Kidney epithelial cell (primary cell): ENCODE measurements around the gene DOCK9. TPM values are rescaled to one million over a fixed set of nuclear protein-coding genes. Genes with fewer than 3 reads are reported as not detected.

Source experiments
- DNase-seq: peaks from one replicate; pipeline ENCODE4 v3.0.0-alpha.2; 2010; ENCODE audit warnings: low read depth
- H3K27me3 ChIP-seq: 2 replicates; pipeline ENCODE4 v1.6.0; 2011; ENCODE audit warnings: low read length; ENCODE audit not compliant: control insufficient read depth, insufficient read depth
- H3K36me3 ChIP-seq: 2 replicates; pipeline ENCODE4 v1.5.1; 2011; ENCODE audit warnings: low read length; ENCODE audit not compliant: control insufficient read depth, insufficient read depth
- H3K4me3 ChIP-seq: 2 replicates; pipeline ENCODE4 v1.5.1; 2011; ENCODE audit warnings: low read depth, mild to moderate bottlenecking, control low read depth, low read length
- total RNA-seq: library from RNA; depleted of rRNA; stranded (reverse); fragments of >200 nt; gene quantifications from 2 replicates; pipeline ENCODE4 v1.2.3, GENCODE V29; 2015
- TF ChIP-seq, protein P1 (sequence below): IDR thresholded peaks from 2 replicates; pipeline ENCODE4 v1.5.1; 2011; ENCODE audit warnings: mild to moderate bottlenecking, moderate library complexity, low read length, control low read depth, inconsistent platforms; ENCODE audit not compliant: insufficient read depth, poor library complexity, severe bottlenecking

The DOCK9 gene
- total RNA-seq, 1 donor from 2014 or later = 226 TPM

DNA sequence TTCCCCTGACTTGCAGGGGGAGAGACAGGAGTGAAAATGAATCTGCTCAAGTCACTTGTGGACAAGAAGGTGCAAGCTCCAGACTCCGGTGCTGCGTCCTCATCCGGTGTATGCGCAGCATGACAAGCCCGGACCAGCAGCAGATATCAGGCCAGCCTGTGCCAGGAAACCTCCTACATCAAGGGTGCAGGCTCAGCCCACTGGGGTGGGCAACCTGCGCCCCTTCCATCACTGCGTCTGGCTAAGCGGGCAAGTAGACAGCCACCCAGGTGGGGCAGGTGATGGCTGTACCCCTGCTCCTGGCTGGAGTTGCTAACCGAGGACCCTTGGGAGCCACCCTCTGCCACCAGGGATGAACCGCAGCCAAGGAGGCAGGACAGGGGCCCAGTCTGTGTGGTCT is 192.5 kb downstream of the DOCK9 start:
- no peak overlapping the region for H3K4me3 ChIP-seq
- no peak for DNase-seq
- peaks cover 2% of the 10 kb centered on the region for H3K27me3 ChIP-seq
- TF ChIP-seq, protein P1, sequence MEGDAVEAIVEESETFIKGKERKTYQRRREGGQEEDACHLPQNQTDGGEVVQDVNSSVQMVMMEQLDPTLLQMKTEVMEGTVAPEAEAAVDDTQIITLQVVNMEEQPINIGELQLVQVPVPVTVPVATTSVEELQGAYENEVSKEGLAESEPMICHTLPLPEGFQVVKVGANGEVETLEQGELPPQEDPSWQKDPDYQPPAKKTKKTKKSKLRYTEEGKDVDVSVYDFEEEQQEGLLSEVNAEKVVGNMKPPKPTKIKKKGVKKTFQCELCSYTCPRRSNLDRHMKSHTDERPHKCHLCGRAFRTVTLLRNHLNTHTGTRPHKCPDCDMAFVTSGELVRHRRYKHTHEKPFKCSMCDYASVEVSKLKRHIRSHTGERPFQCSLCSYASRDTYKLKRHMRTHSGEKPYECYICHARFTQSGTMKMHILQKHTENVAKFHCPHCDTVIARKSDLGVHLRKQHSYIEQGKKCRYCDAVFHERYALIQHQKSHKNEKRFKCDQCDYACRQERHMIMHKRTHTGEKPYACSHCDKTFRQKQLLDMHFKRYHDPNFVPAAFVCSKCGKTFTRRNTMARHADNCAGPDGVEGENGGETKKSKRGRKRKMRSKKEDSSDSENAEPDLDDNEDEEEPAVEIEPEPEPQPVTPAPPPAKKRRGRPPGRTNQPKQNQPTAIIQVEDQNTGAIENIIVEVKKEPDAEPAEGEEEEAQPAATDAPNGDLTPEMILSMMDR = no peak
- no peaks in the 10 kb centered on the region for H3K36me3 ChIP-seq

DNA sequence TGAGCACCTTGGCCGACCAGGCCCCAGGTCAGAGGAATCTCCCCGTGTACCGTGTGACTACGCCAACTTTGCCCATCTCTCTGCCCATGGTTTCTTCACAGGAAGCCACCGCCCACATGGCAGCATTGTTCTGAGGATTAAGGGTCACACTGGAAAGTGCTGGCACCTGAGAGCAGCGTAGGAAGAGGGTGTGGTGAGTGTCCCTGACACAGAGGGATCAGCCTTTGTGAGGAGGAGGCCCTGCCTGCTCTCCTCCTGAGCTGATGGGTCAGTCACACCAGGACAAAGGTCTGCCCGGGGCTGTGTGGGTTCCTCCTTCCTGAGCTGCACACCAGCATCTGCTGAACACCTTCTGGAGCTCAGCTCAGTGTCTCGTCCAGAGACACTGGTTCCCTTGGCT is 193.2 kb downstream of the DOCK9 start:
- Histone ChIP-seq H3K4me3 (no peak overlapping the region), H3K27me3 (peaks cover 2% of the 10 kb centered on the region), H3K36me3 (no peaks in the 10 kb centered on the region)
- no peak for DNase-seq
- TF ChIP-seq, protein P1 = no peak

- Histone ChIP-seq H3K36me3 (no peaks in the 10 kb centered on the region), H3K4me3 (no peak overlapping the region), H3K27me3 (peaks cover 2% of the 10 kb centered on the region)
- TF ChIP-seq, protein P1 = no peak
- DNase-seq = no peak
Observed at GRCh38 chr13:98783856-98784478, 193.9 kb downstream of the DOCK9 start.

DNA sequence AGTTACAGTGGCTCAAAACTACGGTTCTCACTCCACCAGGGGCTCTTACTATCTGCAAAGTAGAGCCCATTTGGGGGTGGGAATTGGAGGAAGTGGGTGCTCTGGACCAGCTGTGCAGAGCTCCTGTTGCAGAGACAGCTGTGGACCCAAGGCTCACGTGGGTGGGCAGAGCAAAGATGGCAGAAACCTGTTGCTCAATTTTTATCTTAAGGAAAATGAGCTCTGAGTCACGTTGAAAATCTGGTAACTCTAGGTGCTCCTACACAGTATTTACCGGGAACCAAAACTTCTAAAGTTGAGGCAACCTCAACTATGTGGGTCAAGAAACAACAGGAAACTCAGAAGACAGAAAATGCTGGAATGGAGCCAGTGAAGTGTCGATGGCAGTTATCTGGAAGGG is 195.2 kb downstream of the DOCK9 start:
- no peak for DNase-seq
- TF ChIP-seq, protein P1 = no peak

GRCh38 chr13:98781905-98782304 is 196.0 kb downstream of the DOCK9 start:
- H3K36me3 ChIP-seq = no peaks in the 10 kb centered on the region
- DNase-seq = no peak
- TF ChIP-seq, protein P1 = no peak

More for the DNA sequence above, 195.2 kb downstream of the DOCK9 start:
- peaks cover 2% of the 10 kb centered on the region for H3K27me3 ChIP-seq
- no peaks in the 10 kb centered on the region for H3K36me3 ChIP-seq
- no peak overlapping the region for H3K4me3 ChIP-seq

DNA sequence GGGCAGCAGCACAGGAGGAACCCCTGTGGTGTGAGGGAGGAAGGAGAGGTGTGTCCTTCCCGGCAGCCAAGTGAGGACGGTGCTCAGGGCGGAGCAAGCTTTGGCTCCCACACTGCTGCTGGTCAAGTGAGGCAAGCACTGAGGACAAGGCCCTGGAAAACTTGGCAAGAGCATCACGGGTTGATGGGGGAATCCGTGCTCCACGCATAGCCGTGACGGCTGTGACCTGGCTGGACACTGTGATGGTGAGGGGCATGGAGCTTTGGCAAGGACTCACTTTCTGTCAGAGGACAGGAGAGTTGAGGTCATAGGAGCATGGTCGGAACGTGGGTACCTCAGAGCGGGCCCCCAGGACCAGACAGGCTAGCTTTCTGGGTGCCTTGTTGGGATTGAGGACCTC is 196.4 kb downstream of the DOCK9 start:
- Histone ChIP-seq H3K36me3 (no peaks in the 10 kb centered on the region), H3K4me3 (no peak overlapping the region), H3K27me3 (peaks cover 2% of the 10 kb centered on the region)
- no peak for DNase-seq
- TF ChIP-seq, protein P1 = no peak

More at GRCh38 chr13:98781905-98782304, 196.0 kb downstream of the DOCK9 start:
- Histone ChIP-seq H3K4me3 (no peak overlapping the region), H3K27me3 (peaks cover 2% of the 10 kb centered on the region)
